ENCODE data around the gene AUTS2. TPM values are rescaled to one million over a fixed set of nuclear protein-coding genes. Genes with fewer than 3 reads are reported as not detected.

Gene AUTS2
- total and polyA plus RNA-seq, 10 of the 15 experiments (the other 5 are each of a cell fraction or from before 2014, with no cell fraction given): 6.4 to 55.6 (median 21.6) TPM

DNA sequence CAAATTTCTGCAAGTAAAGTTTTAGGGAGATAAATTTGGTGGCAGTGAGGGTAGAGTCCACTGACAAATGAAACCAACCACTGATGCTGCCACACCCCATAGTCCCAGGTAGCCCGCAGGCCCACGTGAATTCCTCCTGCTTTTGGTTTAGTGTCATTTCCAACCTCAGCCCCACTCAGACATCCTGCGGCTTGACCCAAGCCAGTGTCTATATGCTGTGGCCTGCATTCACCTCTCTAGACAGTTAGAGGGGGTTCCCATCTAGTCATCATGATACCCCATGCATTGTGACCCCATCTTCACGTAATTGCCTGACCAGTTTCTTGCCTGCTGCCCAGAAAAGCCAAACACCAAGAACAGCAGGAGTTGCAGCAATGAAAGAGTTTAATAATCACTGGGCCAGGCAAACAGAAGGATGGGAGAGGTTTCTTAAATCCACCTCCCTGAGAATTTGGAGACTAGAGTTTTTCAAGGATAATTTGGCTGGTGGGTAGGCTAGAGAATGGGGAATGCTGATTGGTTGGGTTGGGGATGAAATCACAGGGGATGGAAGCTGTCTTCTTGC, 1201.6 kb downstream of the AUTS2 start (continued):
- TF ChIP-seq, protein P1, sequence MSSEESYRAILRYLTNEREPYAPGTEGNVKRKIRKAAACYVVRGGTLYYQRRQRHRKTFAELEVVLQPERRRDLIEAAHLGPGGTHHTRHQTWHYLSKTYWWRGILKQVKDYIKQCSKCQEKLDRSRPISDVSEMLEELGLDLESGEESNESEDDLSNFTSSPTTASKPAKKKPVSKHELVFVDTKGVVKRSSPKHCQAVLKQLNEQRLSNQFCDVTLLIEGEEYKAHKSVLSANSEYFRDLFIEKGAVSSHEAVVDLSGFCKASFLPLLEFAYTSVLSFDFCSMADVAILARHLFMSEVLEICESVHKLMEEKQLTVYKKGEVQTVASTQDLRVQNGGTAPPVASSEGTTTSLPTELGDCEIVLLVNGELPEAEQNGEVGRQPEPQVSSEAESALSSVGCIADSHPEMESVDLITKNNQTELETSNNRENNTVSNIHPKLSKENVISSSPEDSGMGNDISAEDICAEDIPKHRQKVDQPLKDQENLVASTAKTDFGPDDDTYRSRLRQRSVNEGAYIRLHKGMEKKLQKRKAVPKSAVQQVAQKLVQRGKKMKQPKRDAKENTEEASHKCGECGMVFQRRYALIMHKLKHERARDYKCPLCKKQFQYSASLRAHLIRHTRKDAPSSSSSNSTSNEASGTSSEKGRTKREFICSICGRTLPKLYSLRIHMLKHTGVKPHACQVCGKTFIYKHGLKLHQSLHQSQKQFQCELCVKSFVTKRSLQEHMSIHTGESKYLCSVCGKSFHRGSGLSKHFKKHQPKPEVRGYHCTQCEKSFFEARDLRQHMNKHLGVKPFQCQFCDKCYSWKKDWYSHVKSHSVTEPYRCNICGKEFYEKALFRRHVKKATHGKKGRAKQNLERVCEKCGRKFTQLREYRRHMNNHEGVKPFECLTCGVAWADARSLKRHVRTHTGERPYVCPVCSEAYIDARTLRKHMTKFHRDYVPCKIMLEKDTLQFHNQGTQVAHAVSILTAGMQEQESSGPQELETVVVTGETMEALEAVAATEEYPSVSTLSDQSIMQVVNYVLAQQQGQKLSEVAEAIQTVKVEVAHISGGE (CRISPR knock-in tag; IDR thresholded peaks at IDR 0.05): no peak
- TF ChIP-seq MYC (IDR thresholded peaks at IDR 0.05; ENCODE audit: insufficient read depth, insufficient read length, insufficient replicate concordance, low read length, severe bottlenecking) (no peak), NR2F1 (conservative IDR thresholded peaks at IDR 0.05) (no peak), BMI1 (IDR thresholded peaks at IDR 0.05; ENCODE audit: borderline replicate concordance) (no peak), TARDBP (IDR thresholded peaks at IDR 0.05; ENCODE audit: borderline replicate concordance) (no peak), POLR2AphosphoS5 (IDR thresholded peaks at IDR 0.05; ENCODE audit: low read length) (no peak), BACH1 (IDR thresholded peaks at IDR 0.05; ENCODE audit: borderline replicate concordance) (no peak), POLR2A (IDR thresholded peaks at IDR 0.05; ENCODE audit: low read depth, low read length) (no peak), PAX5 (IDR thresholded peaks at IDR 0.05; ENCODE audit: borderline replicate concordance, low read depth, low read length) (peak; percentile 52; the same call in 1 of the 2 replicates), POU2F2 (IDR thresholded peaks at IDR 0.05; ENCODE audit: borderline replicate concordance, low read depth, low read length) (no peak; the same call in 2 of the 3 replicates), SMARCA5 (IDR thresholded peaks at IDR 0.05) (no peak), RCOR1 (conservative IDR thresholded peaks at IDR 0.05; ENCODE audit: low read depth, low read length) (no peak), IKZF1 (conservative IDR thresholded peaks at IDR 0.05) (no peak), CHD4 (IDR thresholded peaks at IDR 0.05) (no peak), CHD2 (IDR thresholded peaks at IDR 0.05; ENCODE audit: borderline replicate concordance, low read depth, low read length) (no peak), EED (IDR thresholded peaks at IDR 0.05; ENCODE audit: low read depth) (0 out of 2 replicates have a peak, but pooled peaks have one; percentile 22), KAT2A (conservative IDR thresholded peaks at IDR 0.05; ENCODE audit: control insufficient read depth, low read depth, low read length) (no peak), BCL11A (IDR thresholded peaks at IDR 0.05; ENCODE audit: low read depth, low read length) (0 out of 2 replicates have a peak, but pooled peaks have one; percentile 20), FOXK2 (IDR thresholded peaks at IDR 0.05) (no peak), DPF2 (IDR thresholded peaks at IDR 0.05) (no peak), MAX (IDR thresholded peaks at IDR 0.05; ENCODE audit: low read depth, low read length) (no peak), NFYB (IDR thresholded peaks at IDR 0.05; ENCODE audit: insufficient read depth, low read depth, low read length) (no peak), RUNX3 (IDR thresholded peaks at IDR 0.05; ENCODE audit: low read length) (peak; percentile 64; the same call in 1 of the 2 replicates), GATAD2B (conservative IDR thresholded peaks at IDR 0.05; ENCODE audit: low read depth) (no peak)

All from GM12878 (cell line).